ENCODE results near the gene DPP7. TPM values are rescaled to one million over a fixed set of nuclear protein-coding genes. Genes with fewer than 3 reads are reported as not detected.
"Not testable (repeated sequence)": the region's sequence is repeated elsewhere in the genome, so short reads cannot be mapped to it uniquely, and the experiment has no call there.

DPP7 gene
- total and polyA plus RNA-seq, 4 donors = 97.4 to 598 (median 126) TPM

- intact Hi-C loops (cut with DNase I) = loop anchor here (10.0 kb wide), 1 partner anchor 281 kb away; no protein-coding TSS in a partner anchor
- no peaks in the 10 kb centered on the region for H3K4me1 ChIP-seq (ENCODE audit: control insufficient read depth in 1 of 2, insufficient read depth in 2 of 2, low read length in 2 of 2)
- H3K36me3 ChIP-seq (ENCODE audit: control insufficient read depth in 1 of 2, insufficient read depth in 2 of 2, low read length in 1 of 2) = no peaks in the 10 kb centered on the region
- H3K27ac ChIP-seq (ENCODE audit: low read depth in 1 of 2, low read length in 2 of 2) = no peak overlapping the region
- ATAC-seq (ENCODE audit: low FRiP score) (no peak), DNase-seq (no peak)
- H3K4me3 ChIP-seq (ENCODE audit: low read length in 2 of 2) = no peak overlapping the region
- no peaks in the 10 kb centered on the region for H3K9me3 ChIP-seq (ENCODE audit: control insufficient read depth, low read length)
- WGBS, 2 donors = 90% methylated on average over 26 of the region's 26 CpGs
- no peaks in the 10 kb centered on the region for H3K27me3 ChIP-seq (ENCODE audit: control insufficient read depth in 1 of 2, insufficient read depth in 2 of 2, low read length in 1 of 2)
Observed at GRCh38 chr9:137066096-137066861, 48.3 kb downstream of the DPP7 start.

GRCh38 chr9:137065336-137065967 lies 49.1 kb downstream of the DPP7 start:
- H3K4me1 ChIP-seq (ENCODE audit: control insufficient read depth in 1 of 2, insufficient read depth in 2 of 2, low read length in 2 of 2) = no peaks in the 10 kb centered on the region
- 93 to 94% methylated on average over 23 of the region's 23 CpGs for WGBS, 2 donors
- H3K27me3 ChIP-seq (ENCODE audit: control insufficient read depth in 1 of 2, insufficient read depth in 2 of 2, low read length in 1 of 2) = no peaks in the 10 kb centered on the region
- intact Hi-C loops (cut with DNase I) = loop anchor here (10.0 kb wide), 1 partner anchor 281 kb away; no protein-coding TSS in a partner anchor
- no peak for DNase-seq
- H3K9me3 ChIP-seq (ENCODE audit: control insufficient read depth, low read length) = no peaks in the 10 kb centered on the region
- no peak overlapping the region for H3K27ac ChIP-seq (ENCODE audit: low read depth in 1 of 2, low read length in 2 of 2)
- H3K36me3 ChIP-seq (ENCODE audit: control insufficient read depth in 1 of 2, insufficient read depth in 2 of 2, low read length in 1 of 2) = no peaks in the 10 kb centered on the region
- H3K4me3 ChIP-seq (ENCODE audit: low read length in 2 of 2) = no peak overlapping the region
- no peak for ATAC-seq (ENCODE audit: low FRiP score)

- H3K4me1 ChIP-seq (ENCODE audit: control insufficient read depth in 1 of 2, insufficient read depth in 2 of 2, low read length in 2 of 2) = no peaks in the 10 kb centered on the region
- H3K9me3 ChIP-seq (ENCODE audit: control insufficient read depth, low read length) = no peaks in the 10 kb centered on the region
- no peak for DNase-seq
- no peaks in the 10 kb centered on the region for H3K36me3 ChIP-seq (ENCODE audit: control insufficient read depth in 1 of 2, insufficient read depth in 2 of 2, low read length in 1 of 2)
- no peak for ATAC-seq (ENCODE audit: low FRiP score)
- H3K27ac ChIP-seq (ENCODE audit: low read depth in 1 of 2, low read length in 2 of 2) = no peak overlapping the region
- WGBS, 2 donors = 81 to 89% methylated on average over 11 to 12 of the region's 12 CpGs
- H3K4me3 ChIP-seq (ENCODE audit: low read length in 2 of 2) = no peak overlapping the region
- intact Hi-C loops (cut with DNase I) = loop anchor here (10.0 kb wide), 1 partner anchor 280 kb away; no protein-coding TSS in a partner anchor
- H3K27me3 ChIP-seq (ENCODE audit: control insufficient read depth in 1 of 2, insufficient read depth in 2 of 2, low read length in 1 of 2) = no peaks in the 10 kb centered on the region
Observed at GRCh38 chr9:137064880-137065164, 49.7 kb downstream of the DPP7 start.

GRCh38 chr9:137064027-137064879 lies 50.3 kb downstream of the DPP7 start:
- Histone ChIP-seq H3K36me3 (ENCODE audit: control insufficient read depth in 1 of 2, insufficient read depth in 2 of 2, low read length in 1 of 2) (no peaks in the 10 kb centered on the region), H3K27ac (ENCODE audit: low read depth in 1 of 2, low read length in 2 of 2) (no peak overlapping the region), H3K27me3 (ENCODE audit: control insufficient read depth in 1 of 2, insufficient read depth in 2 of 2, low read length in 1 of 2) (no peaks in the 10 kb centered on the region), H3K4me1 (ENCODE audit: control insufficient read depth in 1 of 2, insufficient read depth in 2 of 2, low read length in 2 of 2) (no peaks in the 10 kb centered on the region), H3K9me3 (ENCODE audit: control insufficient read depth, low read length) (no peaks in the 10 kb centered on the region), H3K4me3 (ENCODE audit: low read length in 2 of 2) (no peak overlapping the region)
- DNase-seq = peak in 1 of 2 donors; percentile 91
- 45 to 49% methylated on average over 49 to 55 of the region's 55 CpGs for WGBS, 2 donors
- peak; percentile 80 for ATAC-seq (ENCODE audit: low FRiP score)
- intact Hi-C loops (cut with DNase I) = loop anchor here (10.0 kb wide), 1 partner anchor 279 kb away; no protein-coding TSS in a partner anchor

GRCh38 chr9:137063311-137064026 lies 51.1 kb downstream of the DPP7 start:
- WGBS, 2 donors = 83 to 92% methylated on average over 23 to 26 of the region's 26 CpGs
- Histone ChIP-seq H3K4me1 (ENCODE audit: control insufficient read depth in 1 of 2, insufficient read depth in 2 of 2, low read length in 2 of 2) (no peaks in the 10 kb centered on the region), H3K36me3 (ENCODE audit: control insufficient read depth in 1 of 2, insufficient read depth in 2 of 2, low read length in 1 of 2) (no peaks in the 10 kb centered on the region), H3K9me3 (ENCODE audit: control insufficient read depth, low read length) (no peaks in the 10 kb centered on the region), H3K4me3 (ENCODE audit: low read length in 2 of 2) (no peak overlapping the region), H3K27ac (ENCODE audit: low read depth in 1 of 2, low read length in 2 of 2) (no peak overlapping the region), H3K27me3 (ENCODE audit: control insufficient read depth in 1 of 2, insufficient read depth in 2 of 2, low read length in 1 of 2) (no peaks in the 10 kb centered on the region)
- ATAC-seq (ENCODE audit: low FRiP score) = no peak
- intact Hi-C loops (cut with DNase I) = loop anchor here (10.0 kb wide), 1 partner anchor 279 kb away; no protein-coding TSS in a partner anchor
- no peak for DNase-seq

- intact Hi-C loops (cut with DNase I) = loop anchor here (10.0 kb wide), 1 partner anchor 278 kb away; no protein-coding TSS in a partner anchor
- H3K9me3 ChIP-seq (ENCODE audit: control insufficient read depth, low read length); H3K36me3 ChIP-seq (ENCODE audit: control insufficient read depth in 1 of 2, insufficient read depth in 2 of 2, low read length in 1 of 2); H3K4me3 ChIP-seq (ENCODE audit: low read length in 2 of 2); ATAC-seq (ENCODE audit: low FRiP score); H3K27me3 ChIP-seq (ENCODE audit: control insufficient read depth in 1 of 2, insufficient read depth in 2 of 2, low read length in 1 of 2); DNase-seq; H3K4me1 ChIP-seq (ENCODE audit: control insufficient read depth in 1 of 2, insufficient read depth in 2 of 2, low read length in 2 of 2); H3K27ac ChIP-seq (ENCODE audit: low read depth in 1 of 2, low read length in 2 of 2): not testable (repeated sequence)
- 93 to 97% methylated on average over 4 to 9 of the region's 9 CpGs for WGBS, 2 donors
Observed at GRCh38 chr9:137062798-137063197, 51.7 kb downstream of the DPP7 start.

- Histone ChIP-seq H3K27me3 (ENCODE audit: control insufficient read depth in 1 of 2, insufficient read depth in 2 of 2, low read length in 1 of 2) (no peaks in the 10 kb centered on the region), H3K9me3 (ENCODE audit: control insufficient read depth, low read length) (no peaks in the 10 kb centered on the region), H3K36me3 (ENCODE audit: control insufficient read depth in 1 of 2, insufficient read depth in 2 of 2, low read length in 1 of 2) (no peaks in the 10 kb centered on the region), H3K27ac (ENCODE audit: low read depth in 1 of 2, low read length in 2 of 2) (no peak overlapping the region), H3K4me3 (ENCODE audit: low read length in 2 of 2) (no peak overlapping the region), H3K4me1 (ENCODE audit: control insufficient read depth in 1 of 2, insufficient read depth in 2 of 2, low read length in 2 of 2) (no peaks in the 10 kb centered on the region)
- intact Hi-C loops (cut with DNase I) = loop anchor here (10.0 kb wide), 1 partner anchor 278 kb away; no protein-coding TSS in a partner anchor
- WGBS, 2 donors = 92 to 94% methylated on average over 15 of the region's 15 CpGs
- DNase-seq (no peak), ATAC-seq (ENCODE audit: low FRiP score) (no peak)
Observed at GRCh38 chr9:137062384-137062783, 52.1 kb downstream of the DPP7 start.

All from aorta (tissue), 5 donors.